RWPE1 (cell line): Measurements from ENCODE around the gene SACS.
A peak's percentile ranks its signal among the peaks of the same experiment; 100 is the strongest.

Experiments used
- CTCF ChIA-PET: fragments of 350-600 bp; sonication (Branson Sonifier 250); formaldehyde crosslinking; extraction: SDS; loops from one replicate; lab custom pipeline; 2021; lab: Yijun Ruan, JAX
- POLR2A ChIA-PET: fragments of 400-600 bp; formaldehyde crosslinking; extraction: SDS; loops from one replicate; lab custom pipeline; 2020; ENCODE audit warnings: antibody characterized with exemption; ENCODE audit not compliant: low non-redundant PET; lab: Yijun Ruan, JAX
- DNase-seq: peaks from one replicate; pipeline ENCODE4 v3.0.0; 2012; ENCODE audit warnings: low spot score
- H3K27ac ChIP-seq: fragments of 450-650 bp; 2 replicates; pipeline ENCODE4 v1.5.1; 2017
- TF ChIP-seq, protein P1 (sequence below): fragments of 450-650 bp; conservative IDR thresholded peaks from 2 replicates; pipeline ENCODE4 v1.5.1; 2017; ENCODE audit warnings: low read depth, mild to moderate bottlenecking

SACS gene

GRCh38 chr13:23437916-23438315 is 4.4 kb upstream of the SACS start:
- H3K27ac ChIP-seq = no peak overlapping the region
- no peak for DNase-seq
- ChIA-PET POLR2A (no interaction called here), CTCF (no interaction called here)
- TF ChIP-seq, protein P1, sequence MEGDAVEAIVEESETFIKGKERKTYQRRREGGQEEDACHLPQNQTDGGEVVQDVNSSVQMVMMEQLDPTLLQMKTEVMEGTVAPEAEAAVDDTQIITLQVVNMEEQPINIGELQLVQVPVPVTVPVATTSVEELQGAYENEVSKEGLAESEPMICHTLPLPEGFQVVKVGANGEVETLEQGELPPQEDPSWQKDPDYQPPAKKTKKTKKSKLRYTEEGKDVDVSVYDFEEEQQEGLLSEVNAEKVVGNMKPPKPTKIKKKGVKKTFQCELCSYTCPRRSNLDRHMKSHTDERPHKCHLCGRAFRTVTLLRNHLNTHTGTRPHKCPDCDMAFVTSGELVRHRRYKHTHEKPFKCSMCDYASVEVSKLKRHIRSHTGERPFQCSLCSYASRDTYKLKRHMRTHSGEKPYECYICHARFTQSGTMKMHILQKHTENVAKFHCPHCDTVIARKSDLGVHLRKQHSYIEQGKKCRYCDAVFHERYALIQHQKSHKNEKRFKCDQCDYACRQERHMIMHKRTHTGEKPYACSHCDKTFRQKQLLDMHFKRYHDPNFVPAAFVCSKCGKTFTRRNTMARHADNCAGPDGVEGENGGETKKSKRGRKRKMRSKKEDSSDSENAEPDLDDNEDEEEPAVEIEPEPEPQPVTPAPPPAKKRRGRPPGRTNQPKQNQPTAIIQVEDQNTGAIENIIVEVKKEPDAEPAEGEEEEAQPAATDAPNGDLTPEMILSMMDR = no peak

DNA sequence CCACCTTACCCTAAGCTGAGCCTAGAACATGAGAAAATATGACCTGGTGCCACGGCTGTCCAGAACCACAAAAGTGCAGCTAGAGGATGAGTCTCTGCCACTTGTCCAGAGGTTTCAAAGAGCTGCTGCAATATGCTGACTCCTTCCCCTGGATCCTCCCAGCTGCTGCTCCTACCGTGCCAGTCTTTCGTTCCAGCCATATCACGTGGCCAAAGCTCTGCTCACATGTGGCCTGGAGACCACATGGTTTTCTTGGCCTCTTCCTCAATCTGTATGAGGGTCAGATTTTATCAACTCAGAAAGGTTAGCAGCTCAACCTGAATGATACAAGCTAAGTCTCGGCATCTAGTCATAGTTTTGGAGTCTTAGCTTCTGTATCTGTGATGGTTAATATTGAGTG is 3.2 kb upstream of the SACS start:
- ChIA-PET POLR2A (no interaction called here), CTCF (interaction anchor here (0.6 kb wide), 2 partner anchors 155 to 393 kb away, joined by 3 to 4 read pairs; no protein-coding TSS in a partner anchor)
- TF ChIP-seq, protein P1 = no peak
- no peak overlapping the region for H3K27ac ChIP-seq
- DNase-seq = no peak

DNA sequence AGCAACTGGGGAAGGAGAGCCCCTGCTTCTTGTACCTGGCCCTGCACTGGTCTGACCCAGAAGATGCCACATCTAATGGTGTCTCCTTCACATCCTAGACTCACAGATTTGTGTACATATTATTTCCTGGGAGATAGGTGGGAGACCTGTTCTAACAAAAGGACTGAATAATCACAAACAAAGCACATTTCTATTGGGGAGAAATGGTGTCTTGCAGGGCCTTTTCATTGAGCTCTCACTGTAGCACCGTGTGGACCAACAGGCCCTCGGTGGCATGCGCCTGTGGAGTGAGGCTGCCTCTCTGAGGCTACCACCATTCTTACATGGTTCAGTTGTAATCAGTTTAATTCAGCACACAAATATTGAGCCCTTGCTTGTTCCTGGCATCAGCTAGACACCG is 989 bp upstream of the SACS start:
- ChIA-PET POLR2A (no interaction called here), CTCF (interaction anchor here (0.7 kb wide), 1 partner anchor 456 kb away, joined by 5 read pairs; no protein-coding TSS in a partner anchor)
- TF ChIP-seq, protein P1 = no peak
- no peak for DNase-seq
- no peak overlapping the region for H3K27ac ChIP-seq

DNA sequence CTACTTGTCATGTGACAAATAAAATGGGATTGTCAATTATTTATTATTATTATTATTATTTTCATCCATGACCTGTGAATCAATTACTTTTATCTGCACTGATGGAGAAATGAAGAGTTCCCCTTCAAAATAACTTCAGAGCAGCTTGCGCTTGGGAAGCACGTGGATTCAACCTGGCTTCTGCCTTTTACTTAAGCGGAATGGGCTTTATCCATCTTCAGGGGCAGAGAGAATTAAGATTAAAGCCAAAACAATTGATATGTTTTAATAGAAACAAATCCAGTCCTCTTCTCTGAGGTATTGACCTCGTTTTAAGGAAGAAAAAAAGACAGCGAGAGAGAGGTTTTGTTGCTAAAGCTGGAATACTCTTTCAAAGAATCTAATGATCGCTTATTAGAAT is 876 bp downstream of the SACS start:
- DNase-seq = no peak
- ChIA-PET POLR2A (no interaction called here), CTCF (no interaction called here)
- no peak overlapping the region for H3K27ac ChIP-seq
- TF ChIP-seq, protein P1 = no peak

DNA sequence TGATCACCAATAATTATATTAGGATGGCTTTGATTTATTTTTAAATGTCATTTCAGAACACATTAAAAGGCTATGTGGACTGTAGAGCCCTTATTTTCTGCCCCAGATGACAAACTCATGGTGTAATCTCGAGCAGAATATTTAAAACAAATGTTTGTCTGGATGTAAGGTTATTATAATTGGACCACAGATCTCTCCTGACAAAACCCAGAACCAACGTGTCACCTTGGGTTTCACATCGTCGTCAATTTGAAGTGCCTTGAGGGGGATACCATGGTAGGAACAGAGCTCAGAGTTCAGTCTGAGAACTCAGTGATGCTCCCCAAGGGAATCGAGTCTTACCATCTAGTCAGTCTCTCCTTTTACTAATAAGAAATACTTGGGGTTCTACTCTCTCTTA is 2.8 kb downstream of the SACS start:
- no peak overlapping the region for H3K27ac ChIP-seq
- ChIA-PET CTCF (no interaction called here), POLR2A (interaction anchor here (0.7 kb wide), 1 partner anchor 539 kb away, joined by 3 read pairs; no protein-coding TSS in a partner anchor)
- TF ChIP-seq, protein P1 = no peak
- no peak for DNase-seq

DNA sequence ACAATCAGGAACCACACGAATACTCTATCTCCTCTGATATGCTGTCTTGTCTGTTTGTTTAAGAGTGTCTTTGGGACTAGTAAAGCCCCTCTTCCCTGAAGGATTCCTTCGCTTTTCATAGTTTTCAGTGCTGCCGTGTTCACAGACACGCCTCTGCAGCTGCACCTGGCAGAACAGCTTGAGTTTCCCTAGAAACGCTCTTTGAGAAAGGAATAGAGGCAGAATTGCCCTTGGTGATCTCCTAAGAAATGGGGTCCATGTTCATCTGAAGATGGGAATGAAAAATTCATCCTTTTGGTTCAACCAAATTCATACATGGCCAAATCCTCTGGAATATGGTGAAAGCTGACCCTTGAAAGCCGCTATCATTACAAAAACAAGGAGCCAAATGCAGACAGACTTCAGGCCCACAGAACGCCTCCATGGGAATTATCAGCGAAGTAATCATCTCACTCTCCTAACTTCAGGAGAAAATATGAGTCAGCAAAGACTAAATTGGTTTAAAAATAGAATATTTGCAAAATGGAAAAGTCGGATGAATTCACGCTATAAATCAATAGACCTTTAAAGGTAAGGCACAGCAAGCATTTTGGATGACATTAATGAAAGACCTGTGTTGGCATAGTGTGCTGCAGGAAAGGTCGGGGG is 5.5 kb downstream of the SACS start:
- CTCF ChIA-PET = no interaction called here
- POLR2A ChIA-PET = no interaction called here
- peak overlapping the region; percentile 67 for H3K27ac ChIP-seq
- TF ChIP-seq, protein P1 = no peak
- DNase-seq = no peak
